Endothelial cell of umbilical vein (primary cell): ENCODE measurements around the gene CABYR. TPM values are rescaled to one million over a fixed set of nuclear protein-coding genes. Genes with fewer than 3 reads are reported as not detected.

Experiments
- BruUV-seq: library from RNA; stranded (reverse); fragments of 400-500 nt; replicated peaks from 2 replicates; lab custom pipeline; 2021; lab: Mats Ljungman, UMichigan
- CTCF ChIA-PET: fragments of 300-600, 350-600 bp; sonication (Branson Sonifier 250); formaldehyde crosslinking; loops from one replicate; lab custom pipeline; 2021; ENCODE audit warnings: antibody characterized with exemption, inconsistent platforms; lab: Charles Lee
- POLR2A ChIA-PET: fragments of 300-600, 350-600 bp; sonication (Branson Sonifier 250); formaldehyde crosslinking; loops from one replicate; lab custom pipeline; 2021; ENCODE audit warnings: antibody characterized with exemption, inconsistent platforms; lab: Charles Lee
- DNase-seq: peaks from one replicate; pipeline ENCODE4 v3.0.0-alpha.2; 2011; ENCODE audit warnings: low read depth, low spot score
- FAIRE-seq: peaks from 2 replicates; lab custom pipeline; 2011; peaks lifted over from hg19 to GRCh38; lab: Jason Lieb, UNC
- H2AFZ ChIP-seq: 2 replicates; pipeline ENCODE4 v1.6.0; 2012; ENCODE audit warnings: low read depth, low read length, control low read depth, inconsistent platforms
- H3K27ac ChIP-seq: 2 replicates; pipeline ENCODE4 v1.5.1; 2011; ENCODE audit warnings: low read depth, mild to moderate bottlenecking, control low read depth, low read length, moderate library complexity; ENCODE audit not compliant: insufficient read depth
- H3K27me3 ChIP-seq, 2 experiments: 2 replicates each; pipeline versions ENCODE4 v1.6.0 to v1.6.1; 2011; ENCODE audit warnings: low read length in 2 of 2, mixed read lengths in 1 of 2; ENCODE audit not compliant: control insufficient read depth in 2 of 2, insufficient read depth in 2 of 2
- H3K36me3 ChIP-seq, 2 experiments: 2 replicates in 1 of 2; 3 replicates in 1 of 2; pipeline ENCODE4 v1.5.1; 2011; ENCODE audit warnings: low read length in 2 of 2, mild to moderate bottlenecking in 1 of 2, moderate library complexity in 1 of 2; ENCODE audit not compliant: control insufficient read depth in 2 of 2, insufficient read depth in 2 of 2; ENCODE audit errors: extremely low read depth in 1 of 2
- H3K4me1 ChIP-seq: 3 replicates; pipeline ENCODE4 v1.5.1; 2011; ENCODE audit warnings: mild to moderate bottlenecking, low read length; ENCODE audit not compliant: control insufficient read depth, insufficient read depth; ENCODE audit errors: extremely low read depth
- H3K4me2 ChIP-seq: 2 replicates; pipeline ENCODE4 v1.6.1; 2011; ENCODE audit warnings: low read length, control low read depth, mixed read lengths; ENCODE audit not compliant: insufficient read depth
- H3K4me3 ChIP-seq, 3 experiments: fragments of 200-600 bp in 1 of 3; sonication (generic), shearing (Covaris generic) in 1 of 3; replicated peaks in 1 of 3; 2 replicates each; pipeline ENCODE4 v1.5.1; 2011 to 2016; ENCODE audit warnings: control low read depth in 3 of 3, low read length in 3 of 3, mild to moderate bottlenecking in 2 of 3, inconsistent platforms in 1 of 3, low read depth in 1 of 3, moderate library complexity in 1 of 3; ENCODE audit not compliant: insufficient read depth in 1 of 3
- H3K79me2 ChIP-seq: 2 replicates; pipeline ENCODE4 v1.6.0; 2012; ENCODE audit warnings: low read length, inconsistent platforms; ENCODE audit not compliant: control insufficient read depth, insufficient read depth
- H3K9ac ChIP-seq: replicated peaks from 2 replicates; pipeline ENCODE3; 2011; ENCODE audit warnings: low read length, control low read depth; ENCODE audit not compliant: insufficient read depth; ENCODE audit errors: extremely low read depth
- H3K9me1 ChIP-seq: replicated peaks from 3 replicates; pipeline ENCODE4 v1.6.0; 2011; ENCODE audit warnings: mild to moderate bottlenecking, low read length; ENCODE audit not compliant: control insufficient read depth, insufficient read depth; ENCODE audit errors: extremely low read depth
- H3K9me3 ChIP-seq: replicated peaks from 2 replicates; pipeline ENCODE4 v1.5.1; 2012; ENCODE audit warnings: low read length, inconsistent platforms; ENCODE audit not compliant: control insufficient read depth, insufficient read depth
- H4K20me1 ChIP-seq: replicated peaks from 2 replicates; pipeline ENCODE3; 2011; ENCODE audit warnings: mild to moderate bottlenecking, low read length; ENCODE audit not compliant: control insufficient read depth, insufficient read depth; ENCODE audit errors: extremely low read depth
- CTCF ChIP-seq, 2 donors: IDR thresholded peaks; 1 replicate in 1 of 2; 2 replicates in 1 of 2; pipeline ENCODE4 v1.5.1; 2011; ENCODE audit warnings: low read length in 2 of 2, mild to moderate bottlenecking in 2 of 2, moderate library complexity in 2 of 2, control low read depth in 1 of 2, inconsistent platforms in 1 of 2, low read depth in 1 of 2; ENCODE audit not compliant: insufficient read depth in 1 of 2; ENCODE audit errors: extremely low read depth in 1 of 2
- EZH2 ChIP-seq: IDR thresholded peaks from 2 replicates; pipeline ENCODE4 v1.6.1; 2012; ENCODE audit warnings: borderline replicate concordance, low read depth, mild to moderate bottlenecking, moderate library complexity, low read length, inconsistent platforms; ENCODE audit not compliant: severe bottlenecking
- FOS ChIP-seq: IDR thresholded peaks from 2 replicates; pipeline ENCODE4 v1.6.1; 2011; ENCODE audit warnings: mild to moderate bottlenecking, low read length, moderate library complexity, borderline replicate concordance; ENCODE audit not compliant: insufficient read depth
- GATA2 ChIP-seq: IDR thresholded peaks from 2 replicates; pipeline ENCODE4 v1.7.0; 2011; ENCODE audit warnings: low read depth, mild to moderate bottlenecking, moderate library complexity, mixed read lengths, low read length; ENCODE audit not compliant: insufficient read length, insufficient read depth
- JUN ChIP-seq: IDR thresholded peaks from 2 replicates; pipeline ENCODE4 v1.6.1; 2011; ENCODE audit warnings: borderline replicate concordance, low read depth; ENCODE audit not compliant: insufficient read length, insufficient read depth
- MAX ChIP-seq: IDR thresholded peaks from 2 replicates; pipeline ENCODE4 v1.6.1; 2011; ENCODE audit not compliant: insufficient read depth, insufficient read length
- MYC ChIP-seq: IDR thresholded peaks from one replicate; pipeline ENCODE4 v1.6.1; 2011; ENCODE audit warnings: mild to moderate bottlenecking, low read depth, low read length
- POLR2A ChIP-seq: IDR thresholded peaks from 2 replicates; pipeline ENCODE4 v1.6.1; 2012; ENCODE audit warnings: low read depth, mild to moderate bottlenecking, control low read depth, low read length
- POLR2AphosphoS5 ChIP-seq: IDR thresholded peaks from 2 replicates; pipeline ENCODE4 v1.6.1; 2012; ENCODE audit warnings: low read depth, mild to moderate bottlenecking, control low read depth, low read length, moderate library complexity; ENCODE audit not compliant: insufficient read depth
- dilution Hi-C: fragments of 300-500 bp; cut with MboI; formaldehyde crosslinking; loops from one replicate; pipeline ENCODE4 v1.15.0; 2019; ENCODE audit warnings: low sequenced_read_pairs; ENCODE audit not compliant: extremely low pct_ligation_motif_present
- intact Hi-C: fragments of 100-400 bp; cut with micrococcal nuclease; formaldehyde crosslinking; loops from one replicate; pipeline ENCODE4 v1.10.0; 2022
- polyA plus RNA-seq, 4 experiments: library from polyadenylated mRNA; depleted of rRNA in 3 of 4; stranded (reverse) in 3 of 4; unstranded in 1 of 4; fragments of >200 nt; gene quantifications; 2 replicates each; pipeline versions ENCODE4 v1.2.1 to v1.2.3, GENCODE V29; 2011 to 2012; ENCODE audit warnings: missing spikeins in 1 of 4
- total RNA-seq: library from RNA; stranded (reverse); gene quantifications from 2 replicates; pipeline ENCODE4 v1.2.3, GENCODE V29; 2021

Gene CABYR
- total and polyA plus RNA-seq, 2 donors (not counting 3 experiments of a cell fraction or from before 2014, with no cell fraction given) = 3.9 to 8.9 TPM

GRCh38 chr18:24121625-24122024 is 17.2 kb upstream of the CABYR start:
- intact Hi-C loops = no loop called here
- Histone ChIP-seq H3K9ac (no peak overlapping the region), H3K27me3 (no peaks in the 10 kb centered on the region), H3K4me1 (no peaks in the 10 kb centered on the region), H3K36me3 (no peaks in the 10 kb centered on the region), H3K79me2 (no peaks in the 10 kb centered on the region), H3K9me3 (no peaks in the 10 kb centered on the region), H3K4me2 (no peak overlapping the region), H3K9me1 (no peaks in the 10 kb centered on the region), H4K20me1 (no peaks in the 10 kb centered on the region), H2AFZ (no peak overlapping the region), H3K27ac (no peak overlapping the region), H3K4me3 (no peak overlapping the region)
- ChIA-PET POLR2A (no interaction called here), CTCF (interaction anchor here (1.3 to 2.5 kb wide), 2 partner anchors 10 to 203 kb away, joined by 5 to 6 read pairs; no protein-coding TSS in a partner anchor)
- no peak for TF ChIP-seq JUN
- no peak for TF ChIP-seq FOS
- no peak for TF ChIP-seq POLR2AphosphoS5
- no peak for TF ChIP-seq POLR2A
- no peak for TF ChIP-seq GATA2
- no peak for TF ChIP-seq EZH2
- no peak for TF ChIP-seq MAX
- no peak for TF ChIP-seq CTCF (IDR thresholded peaks at IDR 0.05; ENCODE audit: extremely low read depth in 1 of 2, insufficient read depth in 1 of 2, low read depth in 1 of 2, low read length in 2 of 2)
- no peak for TF ChIP-seq MYC
- dilution Hi-C loops = loop anchor here (25.0 kb wide), 1 partner anchor 509 kb away; no protein-coding TSS in a partner anchor
- FAIRE-seq (no peak), DNase-seq (no peak)
- no TSS peak for BruUV-seq
